DND-41 (cell line): Measurements from ENCODE around the gene INPP5A.

Experiments
- ATAC-seq: fragments of 200-7000 bp; cut with Tn5 transposase; 3 replicates; pipeline ENCODE4 v1.9.1; 2021; ENCODE audit warnings: low read depth; ENCODE audit not compliant: insufficient read depth
- DNase-seq: peaks from one replicate; pipeline ENCODE4 v3.0.0-alpha.2; 2020
- H2AFZ ChIP-seq: 2 replicates; pipeline ENCODE4 v1.6.0; 2012; ENCODE audit warnings: low read depth, low read length
- H3K27ac ChIP-seq: 2 replicates; pipeline ENCODE4 v1.5.1; 2012; ENCODE audit warnings: low read length, inconsistent platforms
- H3K27me3 ChIP-seq: fragments of 200-600 bp; sonication (generic); 2 replicates; pipeline ENCODE4 v1.6.0; 2012; ENCODE audit warnings: low read length, mild to moderate bottlenecking, inconsistent platforms; ENCODE audit not compliant: insufficient read depth, poor library complexity
- H3K36me3 ChIP-seq: 2 replicates; pipeline ENCODE4 v1.5.1; 2012; ENCODE audit warnings: low read length, inconsistent platforms; ENCODE audit not compliant: insufficient read depth
- H3K4me1 ChIP-seq: 2 replicates; pipeline ENCODE4 v1.5.1; 2012; ENCODE audit warnings: mild to moderate bottlenecking, low read length; ENCODE audit not compliant: insufficient read depth
- H3K4me2 ChIP-seq: 2 replicates; pipeline ENCODE4 v1.6.0; 2012; ENCODE audit warnings: mild to moderate bottlenecking, moderate library complexity, low read length, inconsistent platforms; ENCODE audit not compliant: insufficient read depth
- H3K4me3 ChIP-seq, 2 experiments: fragments of 200-600 bp in 1 of 2; shearing (Covaris generic) in 1 of 2; 2 replicates each; pipeline ENCODE4 v1.5.1; 2012 to 2016; ENCODE audit warnings: inconsistent platforms in 2 of 2, low read length in 2 of 2, mild to moderate bottlenecking in 2 of 2, low read depth in 1 of 2, moderate library complexity in 1 of 2
- H3K79me2 ChIP-seq: 2 replicates; pipeline ENCODE4 v1.6.0; 2012; ENCODE audit warnings: low read length, inconsistent platforms; ENCODE audit not compliant: insufficient read depth
- H3K9ac ChIP-seq: 2 replicates; pipeline ENCODE4 v1.6.0; 2012; ENCODE audit warnings: low read depth, mild to moderate bottlenecking, inconsistent platforms, low read length, moderate library complexity
- H3K9me3 ChIP-seq: 2 replicates; pipeline ENCODE4 v1.5.1; 2012; ENCODE audit warnings: low read length, moderate library complexity, mild to moderate bottlenecking, inconsistent platforms; ENCODE audit not compliant: insufficient read depth, severe bottlenecking
- H4K20me1 ChIP-seq: 2 replicates; pipeline ENCODE4 v1.6.0; 2012; ENCODE audit warnings: low read length; ENCODE audit not compliant: insufficient read depth
- EZH2 ChIP-seq: IDR thresholded peaks from 3 replicates; pipeline ENCODE4 v1.6.1; 2012; ENCODE audit warnings: borderline replicate concordance, low read depth, mild to moderate bottlenecking, moderate library complexity, low read length, inconsistent platforms; ENCODE audit not compliant: severe bottlenecking
- TF ChIP-seq, protein P1 (sequence below): IDR thresholded peaks from 2 replicates; pipeline ENCODE4 v1.5.1; 2012; ENCODE audit warnings: borderline replicate concordance, low read length, moderate library complexity, mild to moderate bottlenecking; ENCODE audit not compliant: poor library complexity, severe bottlenecking; ENCODE audit errors: extremely low read depth

Gene INPP5A

DNA sequence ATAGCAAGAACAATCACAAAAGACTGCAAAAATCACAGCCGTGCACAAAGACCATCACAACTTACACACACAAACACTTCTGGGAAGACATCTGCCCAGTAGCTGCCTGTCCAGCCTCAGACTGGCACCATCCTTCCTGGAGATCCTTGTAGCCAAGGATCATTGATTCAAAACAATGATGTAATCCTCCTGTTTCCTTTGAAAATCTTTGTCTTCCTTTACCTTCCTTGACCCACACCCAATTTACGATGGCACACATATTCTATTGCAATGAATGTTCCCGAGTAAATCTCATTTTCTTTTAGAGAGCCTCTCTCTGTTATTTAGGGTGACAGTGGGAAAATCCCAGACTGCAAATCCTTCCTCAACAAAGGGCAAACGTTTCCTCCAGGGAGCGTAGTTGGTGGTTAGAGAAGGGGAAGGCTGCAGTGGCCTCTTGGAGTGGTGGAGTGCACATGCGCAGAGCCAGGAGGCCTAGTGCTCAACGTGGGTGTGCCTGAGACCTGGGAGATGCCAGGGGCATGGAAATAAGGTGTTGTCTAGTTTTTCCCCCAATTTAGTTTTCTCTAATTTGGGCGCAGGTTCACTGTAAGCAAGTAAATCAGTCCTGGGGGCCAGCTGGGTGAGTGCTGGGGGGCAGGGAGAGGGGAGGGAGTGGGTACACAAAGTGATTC, 3.1 kb upstream of the INPP5A start:
- no peaks in the 10 kb centered on the region for H3K27me3 ChIP-seq
- H2AFZ ChIP-seq, result no peak overlapping the region
- H3K27ac ChIP-seq, result no peak overlapping the region
- TF ChIP-seq, protein P1, sequence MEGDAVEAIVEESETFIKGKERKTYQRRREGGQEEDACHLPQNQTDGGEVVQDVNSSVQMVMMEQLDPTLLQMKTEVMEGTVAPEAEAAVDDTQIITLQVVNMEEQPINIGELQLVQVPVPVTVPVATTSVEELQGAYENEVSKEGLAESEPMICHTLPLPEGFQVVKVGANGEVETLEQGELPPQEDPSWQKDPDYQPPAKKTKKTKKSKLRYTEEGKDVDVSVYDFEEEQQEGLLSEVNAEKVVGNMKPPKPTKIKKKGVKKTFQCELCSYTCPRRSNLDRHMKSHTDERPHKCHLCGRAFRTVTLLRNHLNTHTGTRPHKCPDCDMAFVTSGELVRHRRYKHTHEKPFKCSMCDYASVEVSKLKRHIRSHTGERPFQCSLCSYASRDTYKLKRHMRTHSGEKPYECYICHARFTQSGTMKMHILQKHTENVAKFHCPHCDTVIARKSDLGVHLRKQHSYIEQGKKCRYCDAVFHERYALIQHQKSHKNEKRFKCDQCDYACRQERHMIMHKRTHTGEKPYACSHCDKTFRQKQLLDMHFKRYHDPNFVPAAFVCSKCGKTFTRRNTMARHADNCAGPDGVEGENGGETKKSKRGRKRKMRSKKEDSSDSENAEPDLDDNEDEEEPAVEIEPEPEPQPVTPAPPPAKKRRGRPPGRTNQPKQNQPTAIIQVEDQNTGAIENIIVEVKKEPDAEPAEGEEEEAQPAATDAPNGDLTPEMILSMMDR, result no peak
- TF ChIP-seq EZH2, result no peak
- H3K36me3 ChIP-seq, result no peaks in the 10 kb centered on the region
- no peak overlapping the region for H3K9ac ChIP-seq
- peaks cover 21% of the 10 kb centered on the region for H3K79me2 ChIP-seq
- no peak overlapping the region for H3K4me3 ChIP-seq
- peaks cover 22% of the 10 kb centered on the region for H4K20me1 ChIP-seq
- peaks cover 5% of the 10 kb centered on the region for H3K9me3 ChIP-seq
- no peak for ATAC-seq
- peaks cover 36% of the 10 kb centered on the region for H3K4me1 ChIP-seq
- H3K4me2 ChIP-seq, result no peak overlapping the region
- no peak for DNase-seq

DNA sequence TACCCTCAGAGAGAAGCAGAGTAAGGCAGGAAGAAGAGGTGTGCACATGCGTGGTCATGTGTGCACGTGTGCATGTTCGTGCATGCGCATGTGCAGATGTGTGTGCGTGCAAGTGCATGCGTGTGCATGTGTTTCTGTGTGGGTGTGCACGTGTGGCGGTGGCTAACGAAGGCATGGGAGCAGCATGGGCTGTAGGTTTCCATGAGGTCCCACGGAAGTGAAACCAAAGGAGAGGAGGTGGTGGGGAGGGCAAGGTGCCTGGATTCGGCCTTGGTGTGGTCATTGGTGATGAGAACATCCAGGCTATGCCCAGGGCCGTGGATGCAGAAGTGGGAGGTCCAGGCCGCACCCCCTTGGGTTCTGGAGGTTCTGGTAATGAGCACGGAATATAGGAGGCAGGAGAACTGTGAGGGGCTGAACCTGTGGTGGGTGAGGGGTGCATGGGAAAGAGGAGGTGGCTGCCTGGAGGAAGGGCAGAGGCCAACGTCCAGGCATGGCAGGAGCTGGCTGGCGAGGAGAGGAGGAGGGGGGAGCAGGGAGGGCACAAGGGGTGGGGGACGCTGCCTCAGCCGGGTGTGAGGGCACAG, 2.4 kb upstream of the INPP5A start:
- Histone ChIP-seq H3K4me3 (no peak overlapping the region), H3K9me3 (peaks cover 5% of the 10 kb centered on the region), H3K36me3 (no peaks in the 10 kb centered on the region), H3K27ac (no peak overlapping the region), H3K9ac (0 out of 2 replicates have a peak overlapping the region, but pooled peaks have one; percentile 7), H2AFZ (no peak overlapping the region), H3K79me2 (peaks cover 28% of the 10 kb centered on the region), H4K20me1 (peaks cover 22% of the 10 kb centered on the region), H3K4me2 (peak overlapping the region; percentile 95; the same call in 1 of the 2 replicates), H3K4me1 (peaks cover 42% of the 10 kb centered on the region), H3K27me3 (no peaks in the 10 kb centered on the region)
- TF ChIP-seq EZH2, result no peak
- TF ChIP-seq, protein P1, result no peak
- ATAC-seq (no peak), DNase-seq (no peak)

DNA sequence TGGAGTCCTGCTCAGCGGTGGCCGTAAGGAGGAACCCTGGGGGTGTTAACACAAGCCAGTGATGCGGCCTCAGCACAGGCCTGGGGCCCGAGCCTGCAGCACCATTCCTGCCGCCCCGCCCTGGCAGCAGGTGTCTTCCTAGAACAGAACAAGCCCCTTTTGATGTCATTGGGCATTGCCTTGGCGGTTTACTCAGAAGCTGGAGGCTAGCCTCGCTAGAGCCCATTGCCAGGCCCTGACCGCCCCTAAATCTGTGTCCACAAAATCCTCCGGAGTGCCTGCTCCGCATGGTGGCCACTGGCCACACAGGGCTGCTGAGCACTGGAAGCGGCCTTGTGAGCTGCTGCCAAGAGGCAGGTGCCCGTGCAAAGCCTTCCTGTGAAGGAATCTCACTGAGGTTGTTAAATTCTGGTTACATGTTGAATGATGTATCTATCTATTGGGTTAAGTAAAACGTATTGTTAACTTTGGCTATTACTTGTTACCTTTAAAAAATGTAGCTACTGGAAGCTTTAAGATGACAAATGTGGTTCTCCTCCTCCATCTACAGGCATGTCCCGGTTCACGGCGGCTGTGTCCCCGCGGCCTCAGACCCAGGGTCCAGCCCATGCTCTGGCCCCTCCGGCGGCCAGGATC, 1.2 kb upstream of the INPP5A start:
- Histone ChIP-seq H3K79me2 (peaks cover 40% of the 10 kb centered on the region), H3K4me3 (peak overlapping the region; percentile 65 to 83), H3K4me2 (peak overlapping the region; percentile 95), H3K9me3 (peaks cover 2% of the 10 kb centered on the region), H4K20me1 (peaks cover 28% of the 10 kb centered on the region), H3K4me1 (peaks cover 54% of the 10 kb centered on the region), H2AFZ (peak overlapping the region; percentile 91), H3K27me3 (no peaks in the 10 kb centered on the region), H3K36me3 (peaks cover 5% of the 10 kb centered on the region), H3K27ac (peak overlapping the region; percentile 64), H3K9ac (peak overlapping the region; percentile 86)
- TF ChIP-seq, protein P1, result no peak
- TF ChIP-seq EZH2, result no peak
- DNase-seq (no peak), ATAC-seq (no peak)
